DND-41 (cell line): ENCODE results near the gene BTBD8.

ENCODE experiments used
- ATAC-seq: fragments of 200-7000 bp; cut with Tn5 transposase; 3 replicates; pipeline ENCODE4 v1.9.1; 2021; ENCODE audit warnings: low read depth; ENCODE audit not compliant: insufficient read depth
- DNase-seq: peaks from one replicate; pipeline ENCODE4 v3.0.0-alpha.2; 2020
- H2AFZ ChIP-seq: 2 replicates; pipeline ENCODE4 v1.6.0; 2012; ENCODE audit warnings: low read depth, low read length
- H3K27ac ChIP-seq: 2 replicates; pipeline ENCODE4 v1.5.1; 2012; ENCODE audit warnings: low read length, inconsistent platforms
- H3K27me3 ChIP-seq: fragments of 200-600 bp; sonication (generic); 2 replicates; pipeline ENCODE4 v1.6.0; 2012; ENCODE audit warnings: low read length, mild to moderate bottlenecking, inconsistent platforms; ENCODE audit not compliant: insufficient read depth, poor library complexity
- H3K36me3 ChIP-seq: 2 replicates; pipeline ENCODE4 v1.5.1; 2012; ENCODE audit warnings: low read length, inconsistent platforms; ENCODE audit not compliant: insufficient read depth
- H3K4me1 ChIP-seq: 2 replicates; pipeline ENCODE4 v1.5.1; 2012; ENCODE audit warnings: mild to moderate bottlenecking, low read length; ENCODE audit not compliant: insufficient read depth
- H3K4me2 ChIP-seq: 2 replicates; pipeline ENCODE4 v1.6.0; 2012; ENCODE audit warnings: mild to moderate bottlenecking, moderate library complexity, low read length, inconsistent platforms; ENCODE audit not compliant: insufficient read depth
- H3K4me3 ChIP-seq, 2 experiments: fragments of 200-600 bp in 1 of 2; shearing (Covaris generic) in 1 of 2; 2 replicates each; pipeline ENCODE4 v1.5.1; 2012 to 2016; ENCODE audit warnings: inconsistent platforms in 2 of 2, low read length in 2 of 2, mild to moderate bottlenecking in 2 of 2, low read depth in 1 of 2, moderate library complexity in 1 of 2
- H3K79me2 ChIP-seq: 2 replicates; pipeline ENCODE4 v1.6.0; 2012; ENCODE audit warnings: low read length, inconsistent platforms; ENCODE audit not compliant: insufficient read depth
- H3K9ac ChIP-seq: 2 replicates; pipeline ENCODE4 v1.6.0; 2012; ENCODE audit warnings: low read depth, mild to moderate bottlenecking, inconsistent platforms, low read length, moderate library complexity
- H3K9me3 ChIP-seq: 2 replicates; pipeline ENCODE4 v1.5.1; 2012; ENCODE audit warnings: low read length, moderate library complexity, mild to moderate bottlenecking, inconsistent platforms; ENCODE audit not compliant: insufficient read depth, severe bottlenecking
- H4K20me1 ChIP-seq: 2 replicates; pipeline ENCODE4 v1.6.0; 2012; ENCODE audit warnings: low read length; ENCODE audit not compliant: insufficient read depth
- EZH2 ChIP-seq: IDR thresholded peaks from 3 replicates; pipeline ENCODE4 v1.6.1; 2012; ENCODE audit warnings: borderline replicate concordance, low read depth, mild to moderate bottlenecking, moderate library complexity, low read length, inconsistent platforms; ENCODE audit not compliant: severe bottlenecking
- TF ChIP-seq, protein P1 (sequence below): IDR thresholded peaks from 2 replicates; pipeline ENCODE4 v1.5.1; 2012; ENCODE audit warnings: borderline replicate concordance, low read length, moderate library complexity, mild to moderate bottlenecking; ENCODE audit not compliant: poor library complexity, severe bottlenecking; ENCODE audit errors: extremely low read depth

The BTBD8 gene

DNA sequence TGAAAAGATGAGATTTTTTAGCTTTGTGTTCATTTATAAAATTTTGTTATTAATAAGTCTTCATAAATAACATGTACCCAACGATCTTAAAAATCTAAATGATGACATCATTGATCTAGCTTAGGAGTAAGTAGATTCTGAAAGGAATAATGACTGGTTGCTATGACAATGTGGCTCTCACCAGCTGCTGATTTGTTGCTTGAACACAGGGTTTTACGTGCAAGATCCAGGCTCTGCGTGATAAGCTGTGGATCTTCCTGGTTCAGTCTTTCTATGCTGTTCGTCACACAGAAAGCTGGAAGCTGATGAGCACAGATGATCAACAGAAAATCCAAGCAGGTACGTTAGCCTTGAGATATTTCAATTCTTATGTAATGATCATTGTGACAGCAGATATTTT is 88.5 kb downstream of the BTBD8 start:
- no peak overlapping the region for H3K4me3 ChIP-seq
- H3K9ac ChIP-seq: no peak overlapping the region
- TF ChIP-seq EZH2: no peak
- TF ChIP-seq, protein P1, sequence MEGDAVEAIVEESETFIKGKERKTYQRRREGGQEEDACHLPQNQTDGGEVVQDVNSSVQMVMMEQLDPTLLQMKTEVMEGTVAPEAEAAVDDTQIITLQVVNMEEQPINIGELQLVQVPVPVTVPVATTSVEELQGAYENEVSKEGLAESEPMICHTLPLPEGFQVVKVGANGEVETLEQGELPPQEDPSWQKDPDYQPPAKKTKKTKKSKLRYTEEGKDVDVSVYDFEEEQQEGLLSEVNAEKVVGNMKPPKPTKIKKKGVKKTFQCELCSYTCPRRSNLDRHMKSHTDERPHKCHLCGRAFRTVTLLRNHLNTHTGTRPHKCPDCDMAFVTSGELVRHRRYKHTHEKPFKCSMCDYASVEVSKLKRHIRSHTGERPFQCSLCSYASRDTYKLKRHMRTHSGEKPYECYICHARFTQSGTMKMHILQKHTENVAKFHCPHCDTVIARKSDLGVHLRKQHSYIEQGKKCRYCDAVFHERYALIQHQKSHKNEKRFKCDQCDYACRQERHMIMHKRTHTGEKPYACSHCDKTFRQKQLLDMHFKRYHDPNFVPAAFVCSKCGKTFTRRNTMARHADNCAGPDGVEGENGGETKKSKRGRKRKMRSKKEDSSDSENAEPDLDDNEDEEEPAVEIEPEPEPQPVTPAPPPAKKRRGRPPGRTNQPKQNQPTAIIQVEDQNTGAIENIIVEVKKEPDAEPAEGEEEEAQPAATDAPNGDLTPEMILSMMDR: no peak
- H3K27me3 ChIP-seq: no peaks in the 10 kb centered on the region
- no peak overlapping the region for H2AFZ ChIP-seq
- no peaks in the 10 kb centered on the region for H3K79me2 ChIP-seq
- ATAC-seq (no peak), DNase-seq (no peak)
- no peaks in the 10 kb centered on the region for H3K9me3 ChIP-seq
- H4K20me1 ChIP-seq: no peaks in the 10 kb centered on the region
- no peak overlapping the region for H3K4me2 ChIP-seq
- H3K4me1 ChIP-seq: no peaks in the 10 kb centered on the region
- no peaks in the 10 kb centered on the region for H3K36me3 ChIP-seq
- H3K27ac ChIP-seq: no peak overlapping the region

- TF ChIP-seq, protein P1: no peak
- Histone ChIP-seq H4K20me1 (no peaks in the 10 kb centered on the region), H3K9ac (no peak overlapping the region), H3K27ac (no peak overlapping the region), H3K79me2 (no peaks in the 10 kb centered on the region), H3K4me1 (no peaks in the 10 kb centered on the region), H3K27me3 (no peaks in the 10 kb centered on the region), H3K4me3 (no peak overlapping the region), H3K4me2 (no peak overlapping the region), H3K36me3 (no peaks in the 10 kb centered on the region), H3K9me3 (no peaks in the 10 kb centered on the region), H2AFZ (no peak overlapping the region)
- DNase-seq (no peak), ATAC-seq (no peak)
Measured at GRCh38 chr1:92169214-92170005, 89.3 kb downstream of the BTBD8 start.

DNA sequence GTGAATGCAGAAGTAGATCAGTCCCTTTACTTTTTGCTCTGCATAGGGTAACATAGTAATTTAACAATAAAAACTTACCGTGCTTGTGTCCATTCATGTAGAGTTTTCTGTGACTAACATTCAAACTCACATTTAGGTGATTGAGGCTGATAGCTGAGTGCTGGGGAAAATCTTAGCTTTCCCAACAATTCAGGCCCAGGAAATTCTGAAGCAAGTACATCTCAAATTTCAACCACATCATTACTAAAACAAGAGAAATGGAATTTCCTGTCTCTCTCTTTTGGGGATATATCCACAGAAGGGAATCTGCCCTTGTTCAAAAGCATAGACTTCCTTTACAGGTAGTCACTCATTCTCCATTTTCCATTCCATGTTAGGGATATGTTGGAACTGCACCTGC is 104.5 kb downstream of the BTBD8 start:
- Histone ChIP-seq H3K9me3 (no peaks in the 10 kb centered on the region), H2AFZ (no peak overlapping the region), H4K20me1 (no peaks in the 10 kb centered on the region), H3K36me3 (no peaks in the 10 kb centered on the region; the same call in 1 of the 2 replicates), H3K9ac (no peak overlapping the region), H3K79me2 (no peaks in the 10 kb centered on the region), H3K27me3 (no peaks in the 10 kb centered on the region), H3K27ac (no peak overlapping the region), H3K4me2 (no peak overlapping the region), H3K4me1 (no peaks in the 10 kb centered on the region), H3K4me3 (no peak overlapping the region)
- TF ChIP-seq, protein P1: no peak
- no peak for TF ChIP-seq EZH2
- no peak for DNase-seq
- no peak for ATAC-seq
